Measurements from ENCODE around the gene DDA1. TPM values are rescaled to one million over a fixed set of nuclear protein-coding genes. Genes with fewer than 3 reads are reported as not detected.

Gene DDA1
- 14.8 and 16.8 TPM in 2 replicates for total RNA-seq

- DNase-seq (ENCODE audit: low read depth), result peak; percentile 100
- H3K4me3 ChIP-seq (ENCODE audit: low read depth, low read length), result peak within 1 kb of the TSS; percentile 90
- TF ChIP-seq, protein P1, sequence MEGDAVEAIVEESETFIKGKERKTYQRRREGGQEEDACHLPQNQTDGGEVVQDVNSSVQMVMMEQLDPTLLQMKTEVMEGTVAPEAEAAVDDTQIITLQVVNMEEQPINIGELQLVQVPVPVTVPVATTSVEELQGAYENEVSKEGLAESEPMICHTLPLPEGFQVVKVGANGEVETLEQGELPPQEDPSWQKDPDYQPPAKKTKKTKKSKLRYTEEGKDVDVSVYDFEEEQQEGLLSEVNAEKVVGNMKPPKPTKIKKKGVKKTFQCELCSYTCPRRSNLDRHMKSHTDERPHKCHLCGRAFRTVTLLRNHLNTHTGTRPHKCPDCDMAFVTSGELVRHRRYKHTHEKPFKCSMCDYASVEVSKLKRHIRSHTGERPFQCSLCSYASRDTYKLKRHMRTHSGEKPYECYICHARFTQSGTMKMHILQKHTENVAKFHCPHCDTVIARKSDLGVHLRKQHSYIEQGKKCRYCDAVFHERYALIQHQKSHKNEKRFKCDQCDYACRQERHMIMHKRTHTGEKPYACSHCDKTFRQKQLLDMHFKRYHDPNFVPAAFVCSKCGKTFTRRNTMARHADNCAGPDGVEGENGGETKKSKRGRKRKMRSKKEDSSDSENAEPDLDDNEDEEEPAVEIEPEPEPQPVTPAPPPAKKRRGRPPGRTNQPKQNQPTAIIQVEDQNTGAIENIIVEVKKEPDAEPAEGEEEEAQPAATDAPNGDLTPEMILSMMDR (IDR thresholded peaks at IDR 0.05; ENCODE audit: insufficient read depth, low read depth, low read length), result no peak
Measured at GRCh38 chr19:17309198-17309964, at the start of gene DDA1. Gene DDA1 (plus strand): TSS chr19:17309563. CDS start chr19:17309655, 92 bp downstream.

- H3K4me3 ChIP-seq (ENCODE audit: low read depth, low read length), result no peak overlapping the region
- TF ChIP-seq, protein P1 (IDR thresholded peaks at IDR 0.05; ENCODE audit: insufficient read depth, low read depth, low read length), result no peak
- DNase-seq (ENCODE audit: low read depth), result no peak
Measured at GRCh38 chr19:17259934-17260333, 49.4 kb upstream of the DDA1 start.

DNA sequence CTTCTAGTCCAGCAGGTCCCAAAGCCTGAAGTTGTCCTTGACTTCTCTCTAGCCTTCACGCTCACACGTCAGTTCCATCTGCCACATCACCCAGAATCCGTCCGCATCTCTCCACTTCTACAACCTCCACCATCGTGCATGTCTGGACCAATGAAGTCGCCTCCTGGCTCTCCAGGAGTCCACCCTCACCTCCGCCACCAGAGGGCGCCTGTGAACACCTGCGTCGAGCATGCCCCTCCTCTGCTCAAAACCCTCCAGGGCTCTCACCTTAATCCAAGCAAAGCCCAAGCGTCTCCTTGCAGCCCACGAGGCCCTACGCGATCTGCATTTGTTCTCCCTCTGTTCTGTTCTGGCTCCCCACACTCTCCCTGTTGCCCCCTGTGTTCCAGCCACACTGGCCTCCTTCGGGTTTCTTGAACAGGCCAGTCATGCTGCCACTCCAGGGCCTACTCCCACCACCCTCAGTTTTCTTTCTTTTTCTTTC is 48.5 kb upstream of the DDA1 start:
- H3K4me3 ChIP-seq (ENCODE audit: low read depth, low read length), result no peak overlapping the region
- TF ChIP-seq, protein P1 (IDR thresholded peaks at IDR 0.05; ENCODE audit: insufficient read depth, low read depth, low read length), result peak; percentile 87
- DNase-seq (ENCODE audit: low read depth), result peak; percentile 82

GRCh38 chr19:17262557-17262956 is 46.8 kb upstream of the DDA1 start:
- H3K4me3 ChIP-seq (ENCODE audit: low read depth, low read length), result no peak overlapping the region
- DNase-seq (ENCODE audit: low read depth), result no peak
- TF ChIP-seq, protein P1 (IDR thresholded peaks at IDR 0.05; ENCODE audit: insufficient read depth, low read depth, low read length), result no peak

DNA sequence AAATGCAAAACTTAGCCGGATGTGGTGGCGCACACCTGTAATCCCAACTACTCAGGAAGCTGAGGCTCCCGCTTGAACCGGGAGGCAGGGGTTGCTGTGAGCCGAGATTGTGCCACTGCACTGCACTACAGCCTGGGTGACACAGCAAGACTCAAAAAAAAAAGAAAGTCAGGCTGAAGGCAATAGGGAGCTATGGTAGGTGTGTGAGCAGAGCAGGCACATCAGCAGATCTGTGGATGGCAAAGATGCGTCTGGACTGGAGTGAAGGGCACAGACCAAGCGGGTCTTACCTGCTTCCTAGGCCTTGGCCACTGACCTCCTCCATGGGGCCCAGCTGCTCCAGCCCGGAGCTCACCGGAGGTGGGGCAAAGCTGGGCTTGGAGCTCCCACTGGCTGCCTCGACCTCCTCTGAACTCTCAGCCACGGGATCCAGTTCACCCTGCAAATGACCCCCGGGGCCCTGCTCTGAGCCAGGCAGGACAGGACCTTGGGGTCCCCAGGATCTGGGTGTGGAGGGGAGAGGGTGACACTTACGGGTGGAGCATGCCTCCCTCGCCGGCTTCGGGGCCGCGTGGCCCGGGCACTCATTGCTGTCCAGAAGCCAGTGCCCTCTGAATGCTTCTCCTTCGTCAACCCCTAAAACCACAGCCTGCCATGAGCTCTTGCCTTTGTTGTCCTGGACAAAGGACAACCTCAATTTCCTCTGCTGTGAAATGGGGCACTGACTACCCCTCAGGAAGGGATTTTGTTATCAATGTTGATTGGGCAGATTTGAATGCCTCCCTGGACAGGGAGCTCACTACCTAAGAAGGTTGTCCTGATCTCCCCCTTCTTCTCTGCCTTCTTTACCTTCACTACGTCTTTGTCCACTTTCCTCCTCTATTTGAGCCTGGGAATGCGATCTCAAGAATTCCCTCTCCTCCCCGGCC is 45.4 kb upstream of the DDA1 start:
- DNase-seq (ENCODE audit: low read depth), result no peak
- no peak overlapping the region for H3K4me3 ChIP-seq (ENCODE audit: low read depth, low read length)
- TF ChIP-seq, protein P1 (IDR thresholded peaks at IDR 0.05; ENCODE audit: insufficient read depth, low read depth, low read length), result no peak

- TF ChIP-seq, protein P1 (IDR thresholded peaks at IDR 0.05; ENCODE audit: insufficient read depth, low read depth, low read length), result no peak
- H3K4me3 ChIP-seq (ENCODE audit: low read depth, low read length), result no peak within 1 kb of the TSS
- DNase-seq (ENCODE audit: low read depth), result no peak
Measured at GRCh38 chr19:17264641-17264979, 44.8 kb upstream of the DDA1 start, which contains the start of gene USHBP1. Gene USHBP1 (minus strand): TSS chr19:17264745. CDS start chr19:17264299, 446 bp downstream.
